Testis (tissue), 3 donors: ENCODE results near the gene CWC15. TPM values are rescaled to one million over a fixed set of nuclear protein-coding genes. Genes with fewer than 3 reads are reported as not detected.
"Not testable (repeated sequence)": the region's sequence is repeated elsewhere in the genome, so short reads cannot be mapped to it uniquely, and the experiment has no call there.

Source experiments
- DNase-seq: peaks from one replicate; pipeline ENCODE4 v3.0.0-alpha.2; 2019
- H3K27ac ChIP-seq, 2 donors: fragments of 200-600 bp; sonication (generic); one replicate each; pipeline ENCODE4 v1.5.1; 2019
- H3K27me3 ChIP-seq: fragments of 200-600 bp; sonication (generic); one replicate; pipeline ENCODE4 v1.5.1; 2019
- H3K36me3 ChIP-seq: fragments of 200-600 bp; sonication (generic); one replicate; pipeline ENCODE4 v1.5.1; 2017; ENCODE audit warnings: low read depth; ENCODE audit errors: missing control alignments
- H3K4me1 ChIP-seq: fragments of 200-600 bp; sonication (generic); one replicate; pipeline ENCODE4 v1.5.1; 2019
- H3K4me3 ChIP-seq, 2 donors: fragments of 200-600 bp; sonication (generic); one replicate each; pipeline ENCODE4 v1.5.1; 2017 to 2019
- H3K9me3 ChIP-seq: fragments of 200-600 bp; sonication (generic); one replicate; pipeline ENCODE4 v1.5.1; 2017
- CTCF ChIP-seq, 3 experiments: fragments of 450-650 bp in 2 of 3; fragments of 200-600 bp in 1 of 3; sonication (generic) in 1 of 3; IDR thresholded peaks; one replicate each; pipeline ENCODE4 v1.5.1; 2016 to 2019; ENCODE audit warnings: antibody characterized with exemption in 3 of 3, mild to moderate bottlenecking in 2 of 3, moderate library complexity in 1 of 3
- POLR2A ChIP-seq: fragments of 450-650 bp; IDR thresholded peaks from one replicate; pipeline ENCODE4 v1.6.1; 2017; ENCODE audit warnings: antibody characterized with exemption, mild to moderate bottlenecking, moderate library complexity
- WGBS, 2 donors: methylation state at CpG; one replicate each; pipeline ENCODE4 v1.1.5; 2018; 5-methylcytosine and 5-hydroxymethylcytosine counted together
- intact Hi-C: fragments of 100-400 bp; cut with DNase I; formaldehyde crosslinking; loops from one replicate; pipeline ENCODE4 v1.15.1; 2023; ENCODE audit warnings: low total_unique reads
- polyA plus RNA-seq: library from polyadenylated mRNA; stranded (reverse); fragments of 350-450 nt; fragmentation: Illumina TruSeq; extraction: RNeasy Lipid Tissue Mini Kit (QIAGEN cat#74804); gene quantifications from one replicate; pipeline ENCODE4 v1.2.3, GENCODE V29; 2014; ENCODE audit warnings: low read depth, low replicate concordance; ENCODE audit not compliant: insufficient read depth
- total RNA-seq, 2 donors: library from RNA; depleted of rRNA; stranded (reverse); fragments of >200 nt; gene quantifications; one replicate each; pipeline ENCODE4 v1.2.3, GENCODE V29; 2016

The CWC15 gene
- total and polyA plus RNA-seq, 3 donors from 2014 or later = 59.2 to 101 (median 81.8) TPM

- no peak for DNase-seq
- WGBS, 2 donors = 73 to 90% methylated on average over 3 of the region's 3 CpGs
- no peak overlapping the region for H3K4me3 ChIP-seq
- H3K27ac ChIP-seq = no peak overlapping the region
- H3K36me3 ChIP-seq = no peaks in the 10 kb centered on the region
- intact Hi-C loops = no loop called here
- TF ChIP-seq CTCF (IDR thresholded peaks at IDR 0.05) = no peak
- no peak for TF ChIP-seq POLR2A
- peaks cover 4% of the 10 kb centered on the region for H3K4me1 ChIP-seq
- no peaks in the 10 kb centered on the region for H3K9me3 ChIP-seq
- H3K27me3 ChIP-seq = no peaks in the 10 kb centered on the region
These were observed 38.5 kb downstream of the CWC15 start for GRCh38 chr11:94934846-94935245.

- TF ChIP-seq CTCF (IDR thresholded peaks at IDR 0.05) (no peak), POLR2A (no peak)
- intact Hi-C loops = no loop called here
- Histone ChIP-seq H3K4me1 (peaks cover 4% of the 10 kb centered on the region), H3K27ac (no peak overlapping the region), H3K36me3 (no peaks in the 10 kb centered on the region), H3K9me3 (no peaks in the 10 kb centered on the region), H3K4me3 (no peak overlapping the region), H3K27me3 (no peaks in the 10 kb centered on the region)
- no peak for DNase-seq
- 81 to 82% methylated on average over 4 of the region's 4 CpGs for WGBS, 2 donors
These were observed 39.0 kb downstream of the CWC15 start for GRCh38 chr11:94934362-94934761.

GRCh38 chr11:94933223-94934130 lies 39.9 kb downstream of the CWC15 start:
- Histone ChIP-seq H3K9me3 (no peaks in the 10 kb centered on the region), H3K36me3 (no peaks in the 10 kb centered on the region), H3K4me3 (no peak overlapping the region), H3K4me1 (no peaks in the 10 kb centered on the region), H3K27me3 (no peaks in the 10 kb centered on the region), H3K27ac (no peak overlapping the region)
- WGBS, 2 donors = 51 to 64% methylated on average over 5 of the region's 5 CpGs
- no peak for TF ChIP-seq CTCF (IDR thresholded peaks at IDR 0.05)
- TF ChIP-seq POLR2A = no peak
- no peak for DNase-seq
- intact Hi-C loops = no loop called here

GRCh38 chr11:94932503-94932902 lies 40.9 kb downstream of the CWC15 start:
- Histone ChIP-seq H3K27ac (no peak overlapping the region), H3K4me3 (no peak overlapping the region), H3K9me3 (no peaks in the 10 kb centered on the region), H3K27me3 (no peaks in the 10 kb centered on the region), H3K36me3 (no peaks in the 10 kb centered on the region), H3K4me1 (peaks cover 2% of the 10 kb centered on the region)
- 96% methylated on average over 5 of the region's 5 CpGs for WGBS, 2 donors
- TF ChIP-seq CTCF (IDR thresholded peaks at IDR 0.05) (no peak), POLR2A (no peak)
- DNase-seq = no peak
- intact Hi-C loops = no loop called here

- H3K4me3 ChIP-seq, DNase-seq, H3K27me3 ChIP-seq, H3K36me3 ChIP-seq, H3K27ac ChIP-seq, intact Hi-C loops, H3K4me1 ChIP-seq, H3K9me3 ChIP-seq: not testable (repeated sequence)
These were observed 41.3 kb downstream of the CWC15 start for GRCh38 chr11:94932072-94932471.
